HG02884 (cell line): ENCODE measurements around the gene DOCK9.

Source experiments
- ATAC-seq: cut with Tn5 transposase; IDR thresholded peaks from one replicate; pipeline ENCODE4 v1.9.1; 2021; ENCODE audit warnings: mild to moderate bottlenecking, moderate library complexity; ENCODE audit not compliant: unreplicated experiment

The DOCK9 gene

DNA sequence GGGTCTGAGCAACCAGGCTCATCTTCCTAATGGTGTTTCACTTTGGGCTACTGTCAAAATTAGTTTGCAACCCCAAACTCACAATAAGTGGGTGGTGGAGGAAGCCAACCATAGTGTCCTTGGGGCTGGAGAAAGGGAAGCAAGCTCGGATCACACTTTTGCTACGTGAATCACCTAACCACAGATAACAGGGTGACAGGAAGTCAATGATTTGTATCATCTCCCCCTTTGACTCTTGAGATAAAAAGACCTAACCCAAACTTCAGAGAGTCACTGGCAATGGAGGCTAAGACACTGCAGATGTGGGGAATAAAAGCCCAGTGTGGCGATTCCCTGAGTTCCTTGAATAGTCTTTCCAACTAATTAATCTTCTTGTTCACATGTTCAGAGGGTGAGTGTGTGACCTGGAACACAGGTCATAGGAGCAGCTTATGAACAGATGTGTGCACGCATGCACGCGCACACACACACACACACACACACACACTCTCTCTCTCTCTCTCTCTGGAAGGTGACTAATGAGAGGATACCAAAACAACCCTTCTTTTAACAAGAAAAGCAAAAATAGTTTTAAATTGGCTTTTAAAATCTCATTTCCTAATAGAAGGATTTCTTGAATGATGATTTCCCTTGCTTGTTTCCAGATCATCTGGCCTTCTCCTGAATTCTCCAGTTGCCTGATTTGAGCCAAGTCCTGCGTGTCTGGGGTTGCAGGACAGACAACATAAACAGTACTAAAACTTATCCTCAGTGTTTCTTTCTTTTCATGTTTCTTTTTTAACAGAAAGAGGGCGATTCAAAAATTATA, 21.2 kb upstream of the DOCK9 start:
- peak; percentile 47 for ATAC-seq

DNA sequence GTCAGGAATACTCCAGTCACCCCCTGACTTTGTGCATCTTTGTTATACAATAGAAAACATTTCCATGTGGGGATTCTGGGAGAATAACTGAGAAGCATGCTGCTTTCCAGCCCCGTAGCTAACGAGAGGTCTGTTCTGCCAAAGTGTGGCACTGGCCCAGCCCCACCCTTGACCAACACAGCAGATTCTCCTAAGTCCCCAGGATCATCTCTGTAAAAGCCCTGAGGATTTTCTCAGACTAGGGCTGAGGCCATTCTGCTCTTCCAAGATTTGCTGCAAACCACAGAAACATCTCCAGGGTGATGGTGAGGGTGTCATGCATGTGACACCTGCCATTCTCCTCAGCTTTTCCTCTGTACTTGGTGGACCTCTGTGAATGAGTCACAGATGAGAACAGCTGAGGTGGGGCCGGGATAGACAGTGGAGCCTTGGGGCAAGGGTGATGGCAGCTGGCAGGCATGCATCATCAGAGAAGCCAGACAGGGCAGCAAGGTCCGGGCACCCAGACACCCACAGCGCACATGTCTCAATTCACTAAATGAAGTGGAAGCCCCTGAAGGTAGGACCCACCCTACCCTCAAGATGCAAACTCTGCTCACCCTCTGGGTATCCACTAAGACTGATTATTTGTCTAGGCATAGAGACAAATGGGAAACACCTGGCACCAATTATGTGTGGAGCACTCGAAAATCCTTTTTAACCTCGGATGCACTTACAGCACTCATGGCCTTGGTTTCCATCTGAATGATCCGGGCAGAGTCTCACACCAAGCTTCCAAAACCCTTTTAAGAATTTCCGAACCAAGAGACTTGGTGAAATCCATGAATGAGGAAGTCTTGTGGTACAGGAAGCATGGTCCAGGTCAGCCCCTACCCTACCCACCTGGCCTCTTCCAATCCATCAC, 20.1 kb upstream of the DOCK9 start:
- ATAC-seq, result no peak

DNA sequence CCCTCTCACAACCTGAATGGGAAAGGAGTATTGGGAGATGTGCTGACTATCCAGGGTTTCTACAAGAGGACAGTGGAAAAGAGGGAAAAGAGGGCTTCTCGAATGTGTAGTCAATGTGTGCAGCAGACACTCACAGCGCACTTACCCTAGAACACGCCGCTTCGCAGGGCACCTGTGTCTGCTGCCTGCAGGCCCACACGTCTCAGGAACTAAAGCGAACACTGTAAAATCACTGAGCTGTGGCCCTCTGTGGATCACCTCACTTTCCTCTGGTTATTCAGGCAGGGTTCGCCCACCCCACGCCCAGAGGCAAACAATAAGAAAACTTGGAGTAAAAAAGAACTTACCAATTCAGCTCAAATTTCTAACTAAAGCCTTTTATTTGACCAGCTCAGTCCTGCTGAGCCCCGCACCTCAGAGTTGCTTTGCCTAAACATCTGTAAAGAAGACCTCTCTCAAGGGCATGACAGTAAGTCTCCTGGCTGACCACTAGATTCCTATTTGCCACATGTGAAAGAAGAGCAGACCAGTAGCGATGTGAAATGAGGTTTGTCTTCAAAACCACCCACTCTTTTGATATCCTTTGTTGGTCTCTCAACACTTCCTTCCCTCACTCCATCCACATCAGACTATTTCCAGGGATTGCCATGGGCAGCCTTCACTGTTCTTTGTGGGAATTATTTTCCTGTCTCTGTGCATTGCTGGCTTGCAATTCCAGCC, 19.3 kb upstream of the DOCK9 start:
- ATAC-seq, result no peak

DNA sequence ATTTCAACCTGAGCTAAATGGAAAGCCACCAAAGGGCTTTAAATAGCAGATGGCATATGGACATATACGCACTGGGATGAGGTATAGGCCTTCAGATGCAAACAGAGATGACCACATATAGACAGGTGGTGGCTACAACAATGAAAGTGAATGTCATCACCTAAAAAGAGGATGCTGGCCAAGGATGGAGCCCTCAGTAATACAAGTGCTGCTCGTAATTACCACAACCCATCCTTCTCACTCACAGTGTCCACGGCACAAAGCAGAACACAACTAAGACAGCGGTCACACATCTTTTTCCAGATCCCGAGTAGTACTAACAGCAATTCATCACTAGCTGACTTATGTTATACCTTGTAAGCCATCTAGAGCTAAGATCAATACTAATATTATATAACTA, 18.2 kb upstream of the DOCK9 start:
- ATAC-seq, result no peak

DNA sequence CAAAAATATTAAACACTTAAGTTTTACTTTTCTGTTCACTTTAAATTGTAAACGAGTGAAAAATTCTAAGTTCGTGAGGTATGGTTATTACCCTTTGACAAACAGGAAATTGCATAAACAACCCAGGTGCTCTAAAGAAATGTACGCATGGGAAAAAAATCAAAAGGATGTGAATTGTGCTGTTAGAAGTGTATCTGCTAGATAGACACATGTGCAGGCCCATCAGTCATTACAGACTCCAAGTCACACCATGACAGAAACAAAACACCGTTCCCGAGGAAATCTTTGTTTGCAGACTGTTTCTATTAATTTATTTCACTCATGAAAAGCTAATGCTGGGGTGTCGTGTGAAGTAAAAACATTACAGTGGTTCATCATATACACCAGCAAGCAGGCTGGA, 17.0 kb upstream of the DOCK9 start:
- no peak for ATAC-seq

DNA sequence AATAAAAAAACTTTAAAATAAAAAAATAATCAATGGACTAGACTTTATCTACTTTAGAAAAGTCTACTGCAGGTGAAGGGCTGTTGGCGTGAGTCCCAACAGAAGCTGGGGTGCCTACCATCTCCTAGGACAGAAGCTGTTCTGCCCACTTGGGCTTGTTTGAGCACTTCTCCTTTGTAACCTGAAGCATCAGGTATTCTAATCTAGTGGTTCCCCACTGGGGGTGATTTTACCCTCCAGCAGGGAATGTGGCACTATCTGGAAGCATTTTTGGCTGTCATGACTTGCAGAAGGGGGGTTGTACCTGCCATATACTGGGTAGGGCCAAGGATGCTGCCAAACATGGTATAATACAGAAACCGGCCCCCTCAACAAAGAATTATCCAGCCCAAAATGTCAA, 16.2 kb upstream of the DOCK9 start:
- ATAC-seq, result no peak

DNA sequence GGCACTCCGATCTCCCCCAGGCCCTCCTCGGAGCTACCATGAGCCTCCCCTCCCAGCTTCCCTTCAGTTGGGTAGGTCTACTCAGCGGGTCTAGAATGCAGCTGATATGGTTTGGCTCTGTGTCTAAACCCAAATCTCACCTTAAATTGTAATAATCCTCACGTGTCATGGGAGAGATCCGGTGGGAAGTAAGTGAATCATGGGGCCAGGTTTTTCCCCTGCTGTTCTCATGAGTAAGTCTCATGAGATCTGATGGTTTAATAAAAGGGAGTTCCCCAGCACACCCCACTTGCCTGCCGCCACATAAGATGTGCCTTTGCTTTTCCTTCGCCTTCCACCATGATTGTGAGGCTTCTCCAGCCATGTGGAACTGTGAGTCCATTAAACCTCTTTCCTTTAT, 14.5 kb upstream of the DOCK9 start:
- ATAC-seq, result no peak

DNA sequence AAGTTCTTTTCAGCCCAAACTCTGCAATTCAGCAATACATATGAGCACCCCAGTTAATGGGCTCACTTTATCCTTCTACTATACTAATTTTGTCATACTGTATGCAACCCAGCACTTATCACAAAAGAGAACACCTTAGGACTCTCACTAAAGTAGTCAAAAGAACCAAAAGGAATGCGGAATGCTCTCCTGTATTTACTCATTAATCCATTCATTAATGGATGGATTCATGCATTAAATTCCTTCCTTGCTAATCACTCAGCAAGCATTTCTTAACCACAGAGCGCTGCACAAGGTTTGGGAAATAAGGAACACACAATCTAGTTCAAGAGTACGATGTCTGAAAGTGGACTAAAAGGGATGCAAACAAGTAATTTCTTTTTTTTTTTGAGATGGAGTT, 12.8 kb upstream of the DOCK9 start:
- no peak for ATAC-seq

DNA sequence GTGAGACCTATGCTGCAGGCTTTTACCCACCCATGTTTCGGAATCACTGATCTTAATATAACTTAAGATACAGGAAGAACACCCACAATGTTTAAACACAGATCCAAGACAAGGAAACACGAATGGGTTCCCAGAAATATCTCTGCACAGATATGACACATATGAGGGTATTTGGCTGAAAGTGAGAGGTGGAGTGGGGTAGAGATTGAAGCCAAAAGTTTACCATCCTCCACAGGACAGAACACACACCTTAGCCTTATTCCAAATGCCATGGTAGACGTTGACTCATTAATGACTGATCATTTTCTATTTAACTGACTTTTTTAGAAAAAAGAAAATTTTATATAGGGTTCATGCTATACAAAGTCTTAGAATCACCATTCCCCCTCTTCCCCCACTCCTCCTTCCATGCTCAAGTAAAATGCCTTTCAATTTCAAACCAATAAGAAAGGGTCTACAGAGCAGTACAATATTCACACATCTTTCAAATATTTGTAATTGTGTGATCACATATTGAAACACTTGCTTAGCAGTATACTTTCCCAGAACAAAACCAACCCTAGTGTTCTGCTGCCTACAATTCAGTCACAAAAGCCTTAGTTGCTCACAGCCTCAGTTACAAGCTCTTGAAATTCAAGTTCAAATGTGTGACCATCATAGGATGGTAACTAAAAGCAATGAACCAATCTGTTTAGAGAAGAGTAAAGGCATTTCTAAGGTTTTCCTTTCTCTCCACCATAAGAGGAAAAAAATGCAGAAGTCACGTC, 11.8 kb upstream of the DOCK9 start:
- ATAC-seq, result no peak

DNA sequence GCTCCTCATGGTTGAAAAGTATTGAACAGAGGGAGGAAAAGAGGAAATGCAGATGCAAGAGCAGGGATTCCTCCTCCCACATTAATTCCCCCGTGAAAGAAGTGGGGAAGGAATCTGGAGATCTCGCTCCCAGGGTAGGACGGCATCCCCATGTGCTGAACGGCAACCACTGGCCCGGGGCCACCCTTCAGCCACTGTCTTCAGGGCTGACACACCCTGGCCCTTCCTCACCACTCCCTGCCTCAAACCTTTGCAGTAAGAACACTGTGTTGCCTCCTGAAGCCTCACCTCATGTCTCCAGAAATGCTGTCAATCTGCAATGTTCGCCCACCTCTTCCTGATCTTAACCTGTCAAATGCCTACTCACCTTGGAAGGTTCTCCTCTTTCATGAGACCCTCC, 10.9 kb upstream of the DOCK9 start:
- ATAC-seq, result no peak

DNA sequence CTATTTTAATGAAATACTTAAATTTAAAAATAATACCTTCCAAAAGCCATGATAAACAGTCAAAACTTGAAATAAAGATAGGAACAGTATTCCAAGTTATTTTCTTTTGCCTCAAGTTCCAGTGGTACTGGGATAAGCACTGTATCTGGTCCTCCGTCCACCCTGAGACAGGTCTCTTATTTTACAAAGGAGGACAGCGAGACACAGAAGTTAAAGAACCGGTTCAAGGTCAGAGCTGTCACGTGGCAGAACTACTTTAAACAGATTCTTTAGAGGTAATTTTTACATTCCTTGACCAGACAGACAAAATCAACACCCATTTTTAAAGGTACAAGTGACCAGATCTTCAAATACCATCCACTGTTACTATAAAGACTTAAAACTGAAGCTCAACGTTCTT, 10.4 kb upstream of the DOCK9 start:
- ATAC-seq, result no peak

DNA sequence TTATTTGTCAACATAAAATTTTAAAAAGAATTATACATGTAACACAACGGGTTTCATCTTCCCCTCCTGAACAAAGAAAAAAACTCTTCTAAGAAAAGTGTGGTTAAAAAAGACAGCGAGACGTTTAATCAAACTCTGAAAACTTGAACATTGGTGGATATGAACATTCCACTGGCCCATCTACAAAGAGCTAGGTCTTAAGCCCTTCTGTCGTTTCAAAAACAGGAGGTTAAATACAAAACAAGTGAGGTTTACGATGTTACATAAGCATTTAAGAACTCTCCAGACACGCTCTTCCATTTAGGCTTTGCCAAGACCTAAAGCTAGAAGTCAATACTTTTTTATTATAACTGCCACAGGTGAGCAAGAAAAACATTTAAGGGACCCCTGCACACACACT, 9.4 kb upstream of the DOCK9 start:
- ATAC-seq, result no peak

DNA sequence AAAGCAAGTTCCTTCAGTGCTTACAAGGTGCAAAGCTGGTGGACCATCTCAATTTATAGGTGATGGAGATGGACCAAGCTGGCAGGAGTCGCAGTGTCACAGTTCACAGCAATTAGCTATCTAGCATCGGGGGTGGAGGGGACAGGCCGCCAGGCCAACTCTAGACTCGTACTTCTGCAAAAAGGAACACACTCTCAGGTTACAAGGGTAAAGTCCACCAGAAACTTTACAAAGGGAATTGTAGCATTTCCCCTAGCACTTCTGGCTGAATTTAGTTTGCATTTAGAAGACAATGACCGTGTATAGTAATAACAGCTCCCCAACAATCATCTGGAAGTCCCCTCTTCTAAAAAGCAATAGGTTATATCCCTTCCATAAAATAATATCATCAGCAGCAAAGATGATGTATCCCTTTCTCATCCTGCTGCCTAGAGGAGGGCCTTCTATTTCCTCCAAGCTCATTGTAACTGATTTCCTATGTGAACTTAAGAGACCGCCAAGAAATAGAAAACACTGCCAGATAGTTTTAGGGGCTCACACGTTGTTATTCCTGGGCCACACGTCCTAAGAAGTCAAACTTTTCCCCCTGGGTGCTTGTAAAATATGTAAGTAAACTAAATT, 8.5 kb upstream of the DOCK9 start:
- no peak for ATAC-seq

DNA sequence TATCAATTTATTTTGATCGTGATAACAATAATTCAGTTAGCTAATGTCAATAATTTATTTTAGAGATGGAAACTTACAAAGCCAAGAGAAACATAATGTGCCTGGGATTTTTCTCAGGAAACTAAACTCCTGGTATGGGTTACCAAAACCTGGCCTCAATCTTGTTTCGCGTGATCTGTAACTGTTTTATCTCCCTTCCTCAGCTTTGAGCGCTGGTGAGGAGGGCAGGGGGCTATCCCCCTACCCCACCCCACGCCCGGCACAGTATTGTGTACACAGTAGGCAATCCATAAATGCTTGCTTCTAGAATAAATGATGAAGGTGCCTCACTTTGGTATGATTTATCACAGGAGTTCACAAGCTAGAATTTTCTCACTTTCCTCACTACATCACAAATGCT, 7.7 kb upstream of the DOCK9 start:
- no peak for ATAC-seq

DNA sequence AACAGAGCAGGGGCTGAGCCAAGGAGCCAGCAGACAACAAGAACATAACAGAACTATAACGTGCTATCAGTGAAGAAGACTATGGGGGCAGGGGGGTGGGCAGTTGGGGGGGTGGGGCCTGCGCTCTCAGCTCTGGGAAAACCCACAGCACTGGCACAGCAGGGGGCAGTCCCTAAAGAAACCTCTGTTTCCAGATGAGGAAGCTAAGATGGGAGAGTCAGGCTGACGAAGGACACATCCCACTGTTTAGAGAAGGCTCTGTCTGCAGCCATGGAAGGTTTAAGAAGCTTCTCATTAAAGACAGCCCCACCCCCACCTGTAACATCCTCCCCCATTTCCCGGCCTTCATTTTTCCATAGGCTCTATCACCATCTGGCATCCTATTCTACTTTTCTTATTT, 7.1 kb upstream of the DOCK9 start:
- ATAC-seq, result no peak

DNA sequence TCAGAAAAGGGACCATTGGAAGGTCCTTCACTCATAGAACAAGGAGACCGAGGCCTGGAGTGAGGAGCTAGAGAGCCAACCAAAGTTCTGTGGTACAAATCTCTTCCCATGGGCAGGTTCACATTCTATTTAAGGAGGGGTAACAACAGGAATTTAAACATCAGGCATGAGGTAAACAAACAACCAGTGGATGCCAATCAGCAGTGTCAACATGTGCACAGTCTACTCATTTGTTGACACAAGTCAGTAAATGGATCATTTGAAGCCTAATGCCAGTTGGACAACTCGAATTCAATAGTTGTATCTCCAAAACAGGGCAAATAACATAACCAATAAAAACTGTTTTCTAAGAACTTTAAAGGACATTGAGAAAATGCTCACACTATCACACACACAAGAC, 6.3 kb upstream of the DOCK9 start:
- ATAC-seq, result no peak

DNA sequence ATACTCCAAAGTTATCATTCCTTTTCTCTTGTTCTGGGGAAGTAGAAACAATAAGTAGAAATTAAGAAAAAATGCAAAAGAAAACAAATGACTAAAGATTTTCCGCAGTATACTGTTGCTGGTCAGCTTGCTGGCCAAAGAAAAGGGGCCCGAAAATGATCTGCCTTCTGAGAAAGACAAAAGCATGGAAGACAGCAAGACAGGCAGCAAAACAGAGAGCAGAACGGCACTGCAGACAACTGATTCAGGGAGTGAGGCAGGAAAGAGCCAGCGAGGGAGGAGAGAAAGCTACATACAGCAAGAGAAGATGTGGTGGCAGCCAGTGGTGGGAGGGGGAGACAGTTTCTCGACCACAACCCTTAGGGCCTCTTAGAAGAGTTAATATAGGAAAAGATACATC, 5.3 kb upstream of the DOCK9 start:
- no peak for ATAC-seq

DNA sequence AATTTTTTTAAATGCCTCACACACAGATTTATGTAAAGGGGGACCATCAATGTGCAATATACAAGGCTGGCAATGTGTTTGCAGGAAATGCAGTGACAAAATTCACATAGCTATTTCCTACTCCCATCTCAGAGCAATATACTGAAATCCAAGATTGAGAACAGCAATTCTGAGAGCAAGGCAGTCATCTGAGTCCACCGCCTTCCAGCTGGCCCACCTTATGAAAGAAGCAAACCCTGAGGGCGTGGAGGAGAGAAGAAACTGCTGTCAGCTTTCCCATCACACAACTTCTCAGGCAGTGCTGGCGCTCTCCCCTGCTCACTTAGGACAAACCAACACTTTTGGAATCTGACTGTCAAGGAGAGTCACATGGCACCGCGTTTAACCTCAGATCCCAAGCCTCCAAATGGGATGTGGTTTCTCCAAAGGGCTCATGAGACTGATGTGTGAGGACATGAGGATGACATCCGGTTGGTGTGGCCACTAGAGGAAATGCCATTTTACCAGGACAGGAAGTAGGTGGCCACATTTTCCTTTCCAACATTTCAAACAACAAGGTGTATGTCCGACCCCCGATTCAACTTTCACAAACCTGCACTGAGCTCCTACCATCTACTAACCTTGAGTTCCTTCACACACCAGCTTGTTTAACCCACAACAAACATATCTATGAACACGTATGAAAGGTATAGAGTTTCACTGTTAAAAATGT, 3.7 kb upstream of the DOCK9 start:
- ATAC-seq, result no peak

DNA sequence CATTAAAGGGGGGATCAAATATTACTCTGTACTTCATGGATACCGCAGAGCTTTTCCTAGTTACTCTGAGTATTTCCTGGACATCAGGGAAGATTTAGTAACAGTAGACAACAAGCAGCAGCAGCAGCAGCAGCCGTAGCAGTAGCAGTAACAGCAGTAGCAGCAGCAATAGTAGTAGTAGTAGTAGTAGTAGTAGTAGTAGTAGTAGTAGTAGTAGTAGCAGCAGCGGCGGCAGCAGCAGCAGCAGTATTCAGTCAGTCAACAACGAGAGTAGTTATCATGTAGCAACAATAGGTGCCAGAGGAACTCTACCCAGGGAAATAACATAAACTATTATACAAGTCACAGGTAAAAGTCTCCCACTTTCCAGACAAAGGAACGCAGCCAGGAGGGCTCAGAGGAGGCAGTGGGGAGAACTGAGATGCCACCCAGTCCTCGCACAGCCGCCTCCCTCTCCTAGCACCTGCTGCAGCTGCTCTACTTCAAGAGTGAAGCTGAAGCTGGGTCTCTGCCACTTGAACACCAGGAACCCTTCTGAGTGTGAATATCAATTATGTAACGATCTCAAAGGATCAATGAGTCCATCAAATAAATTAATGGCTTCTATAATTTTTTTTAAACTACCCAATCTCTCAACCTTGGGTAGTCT, 1.3 kb upstream of the DOCK9 start:
- no peak for ATAC-seq
